OCI-LY7 (cell line): Measurements from ENCODE around the gene MLLT3. TPM values are rescaled to one million over a fixed set of nuclear protein-coding genes. Genes with fewer than 3 reads are reported as not detected.

Source experiments
- BruUV-seq: library from RNA; stranded (reverse); fragments of 400-500 nt; replicated peaks from 2 replicates; lab custom pipeline; 2021; lab: Mats Ljungman, UMichigan
- CTCF ChIA-PET: fragments of 300-600 bp; sonication (Branson Sonifier 250); formaldehyde crosslinking; loops from one replicate; lab custom pipeline; 2022; ENCODE audit warnings: antibody characterized with exemption; ENCODE audit not compliant: unreplicated experiment; lab: Charles Lee
- POLR2A ChIA-PET: fragments of 300-600 bp; sonication (Branson Sonifier 250); formaldehyde crosslinking; loops from one replicate; lab custom pipeline; 2022; ENCODE audit warnings: antibody characterized with exemption; lab: Charles Lee
- DNase-seq: peaks from one replicate; pipeline ENCODE4 v3.0.0-alpha.2; 2015; ENCODE audit warnings: low spot score
- H2AFZ ChIP-seq: fragments of 200-600 bp; sonication (generic), shearing (Covaris generic); 2 replicates; pipeline ENCODE4 v1.6.1; 2014; ENCODE audit warnings: mild to moderate bottlenecking, antibody characterized with exemption, low read length, moderate library complexity
- H3K27ac ChIP-seq: fragments of 200-600 bp; sonication (generic); 2 replicates; pipeline ENCODE4 v1.5.1; 2014; ENCODE audit warnings: mixed run types, low read depth, mild to moderate bottlenecking, moderate library complexity, low read length, inconsistent platforms; ENCODE audit not compliant: poor library complexity, severe bottlenecking
- H3K36me3 ChIP-seq: fragments of 200-600 bp; sonication (generic); 2 replicates; pipeline ENCODE4 v1.6.1; 2014; ENCODE audit warnings: mild to moderate bottlenecking, antibody characterized with exemption, low read length, moderate library complexity, mixed read lengths; ENCODE audit not compliant: insufficient read depth
- H3K4me1 ChIP-seq: fragments of 200-600 bp; sonication (generic); 2 replicates; pipeline ENCODE4 v1.5.1; 2014; ENCODE audit warnings: mild to moderate bottlenecking, low read length; ENCODE audit not compliant: insufficient read depth, poor library complexity, severe bottlenecking
- H3K4me2 ChIP-seq: fragments of 200-600 bp; sonication (generic); 2 replicates; pipeline ENCODE4 v1.6.1; 2014; ENCODE audit warnings: mild to moderate bottlenecking, low read length
- H3K4me3 ChIP-seq: fragments of 200-600 bp; sonication (generic); 2 replicates; pipeline ENCODE4 v1.5.1; 2014; ENCODE audit warnings: mild to moderate bottlenecking, low read depth, low read length; ENCODE audit not compliant: poor library complexity, severe bottlenecking
- H3K79me2 ChIP-seq: fragments of 200-600 bp; sonication (generic); 2 replicates; pipeline ENCODE4 v1.6.1; 2016; ENCODE audit warnings: low read depth, mild to moderate bottlenecking, low read length, moderate library complexity, mixed read lengths; ENCODE audit not compliant: insufficient read depth
- H3K9me2 ChIP-seq: fragments of 200-600 bp; sonication (generic); 2 replicates; pipeline ENCODE4 v1.6.1; 2016; ENCODE audit warnings: mild to moderate bottlenecking, low read length, mixed read lengths; ENCODE audit not compliant: insufficient read depth
- H3K9me3 ChIP-seq: fragments of 200-600 bp; sonication (generic); 2 replicates; pipeline ENCODE4 v1.6.1; 2014; ENCODE audit warnings: mild to moderate bottlenecking, mixed run types, low read length, mixed read lengths
- H4K20me1 ChIP-seq: fragments of 200-600 bp; sonication (generic); 2 replicates; pipeline ENCODE4 v1.6.1; 2014; ENCODE audit warnings: mild to moderate bottlenecking, antibody characterized with exemption, low read length, moderate library complexity, mixed read lengths; ENCODE audit not compliant: insufficient read depth
- EZH2phosphoT487 ChIP-seq: fragments of 200-600 bp; sonication (generic); IDR thresholded peaks from 2 replicates; pipeline ENCODE4 v1.6.1; 2018; ENCODE audit warnings: low read depth, borderline replicate concordance, mild to moderate bottlenecking, mixed run types, antibody characterized with exemption, low read length, moderate library complexity, mixed read lengths
- intact Hi-C: fragments of 100-400 bp; cut with micrococcal nuclease; formaldehyde crosslinking; loops from one replicate; pipeline ENCODE4 v1.10.0; 2022; ENCODE audit not compliant: unreplicated experiment
- total RNA-seq, 2 experiments: library from RNA; depleted of rRNA in 1 of 2; stranded (reverse); fragments of >200 nt in 1 of 2; shearing (Covaris generic) in 1 of 2; gene quantifications; 2 replicates each; pipeline ENCODE4 v1.2.3, GENCODE V29; 2014 to 2022
- TF ChIP-seq, protein P1 (sequence below): fragments of 200-600 bp; sonication (generic); conservative IDR thresholded peaks from 2 replicates; pipeline ENCODE4 v1.5.1; 2014; ENCODE audit warnings: mild to moderate bottlenecking, antibody characterized with exemption, low read length, moderate library complexity, mixed read lengths

Gene MLLT3
- total RNA-seq, 2 experiments from 2014 or later, result 7.1 to 9.9 TPM

DNA sequence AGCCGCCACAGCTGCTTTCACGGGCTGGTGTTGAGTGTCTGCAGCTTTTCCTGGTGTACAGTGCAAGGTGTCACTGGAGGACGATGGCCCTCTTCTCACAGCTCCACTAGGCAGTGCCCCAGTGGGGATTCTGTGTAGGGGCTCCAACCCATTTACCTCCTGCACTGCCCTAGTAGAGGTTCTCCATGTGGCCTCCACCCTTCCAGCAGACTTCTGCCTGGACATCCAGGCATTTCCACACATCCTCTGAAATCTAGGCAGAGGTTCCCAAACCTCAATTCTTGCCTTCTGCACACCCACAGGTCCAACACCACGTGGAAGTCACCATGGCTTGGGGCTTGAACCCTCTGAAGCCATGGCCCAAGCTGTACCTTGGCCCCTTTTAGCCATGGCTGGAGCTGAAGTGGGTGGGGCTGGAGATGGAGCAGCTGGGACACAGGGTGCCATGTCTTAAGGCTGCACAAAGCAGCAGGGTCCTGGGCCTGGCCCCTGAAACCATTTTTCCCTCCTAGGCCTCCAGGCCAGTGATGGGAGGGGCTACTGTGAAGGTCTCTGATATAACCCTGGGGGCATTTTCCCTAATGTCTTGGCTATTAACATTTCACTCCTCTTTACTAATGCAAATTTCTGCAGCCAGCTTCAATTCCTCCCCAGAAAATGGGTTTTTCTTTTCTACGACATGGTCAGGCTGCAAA lies 82.0 kb downstream of the MLLT3 start:
- DNase-seq, result no peak
- no peak overlapping the region for H2AFZ ChIP-seq
- no peaks in the 10 kb centered on the region for H3K4me1 ChIP-seq
- ChIA-PET CTCF (no interaction called here), POLR2A (no interaction called here)
- H4K20me1 ChIP-seq, result no peaks in the 10 kb centered on the region
- H3K9me3 ChIP-seq, result peaks cover 5% of the 10 kb centered on the region; the same call in 1 of the 2 replicates
- intact Hi-C loops, result loop anchor here (10.0 kb wide), 1 partner anchor 404 kb away; no protein-coding TSS in a partner anchor
- no peaks in the 10 kb centered on the region for H3K36me3 ChIP-seq
- no peaks in the 10 kb centered on the region for H3K79me2 ChIP-seq
- no peaks in the 10 kb centered on the region for H3K9me2 ChIP-seq
- H3K4me2 ChIP-seq, result no peak overlapping the region
- H3K4me3 ChIP-seq, result no peak overlapping the region
- TF ChIP-seq, protein P1, sequence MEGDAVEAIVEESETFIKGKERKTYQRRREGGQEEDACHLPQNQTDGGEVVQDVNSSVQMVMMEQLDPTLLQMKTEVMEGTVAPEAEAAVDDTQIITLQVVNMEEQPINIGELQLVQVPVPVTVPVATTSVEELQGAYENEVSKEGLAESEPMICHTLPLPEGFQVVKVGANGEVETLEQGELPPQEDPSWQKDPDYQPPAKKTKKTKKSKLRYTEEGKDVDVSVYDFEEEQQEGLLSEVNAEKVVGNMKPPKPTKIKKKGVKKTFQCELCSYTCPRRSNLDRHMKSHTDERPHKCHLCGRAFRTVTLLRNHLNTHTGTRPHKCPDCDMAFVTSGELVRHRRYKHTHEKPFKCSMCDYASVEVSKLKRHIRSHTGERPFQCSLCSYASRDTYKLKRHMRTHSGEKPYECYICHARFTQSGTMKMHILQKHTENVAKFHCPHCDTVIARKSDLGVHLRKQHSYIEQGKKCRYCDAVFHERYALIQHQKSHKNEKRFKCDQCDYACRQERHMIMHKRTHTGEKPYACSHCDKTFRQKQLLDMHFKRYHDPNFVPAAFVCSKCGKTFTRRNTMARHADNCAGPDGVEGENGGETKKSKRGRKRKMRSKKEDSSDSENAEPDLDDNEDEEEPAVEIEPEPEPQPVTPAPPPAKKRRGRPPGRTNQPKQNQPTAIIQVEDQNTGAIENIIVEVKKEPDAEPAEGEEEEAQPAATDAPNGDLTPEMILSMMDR, result no peak
- no peak for TF ChIP-seq EZH2phosphoT487
- no TSS peak for BruUV-seq
- H3K27ac ChIP-seq, result no peak overlapping the region

DNA sequence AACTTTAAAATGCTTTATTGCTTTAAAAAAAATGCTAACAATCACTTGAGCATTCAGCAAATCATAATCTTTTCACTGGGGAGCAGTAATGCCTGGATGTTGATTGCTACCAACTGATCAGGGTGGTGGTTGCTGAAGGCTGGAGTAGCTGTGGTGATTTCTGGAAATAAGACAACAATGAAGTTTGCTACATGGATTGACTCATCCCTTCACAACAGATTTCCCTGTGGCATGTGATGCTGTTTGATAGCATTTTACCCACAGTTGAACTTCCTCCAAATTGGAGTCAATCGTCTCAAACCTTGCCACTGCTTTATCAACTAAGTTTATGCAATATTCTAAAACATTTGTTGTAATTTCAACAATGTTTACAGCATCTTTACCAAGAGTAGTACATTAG lies 83.3 kb downstream of the MLLT3 start:
- no peaks in the 10 kb centered on the region for H3K9me2 ChIP-seq
- no peak overlapping the region for H2AFZ ChIP-seq
- intact Hi-C loops, result no loop called here
- TF ChIP-seq EZH2phosphoT487, result no peak
- TF ChIP-seq, protein P1, result no peak
- CTCF ChIA-PET, result no interaction called here
- no peaks in the 10 kb centered on the region for H4K20me1 ChIP-seq
- H3K4me3 ChIP-seq, result no peak overlapping the region
- peaks cover 5% of the 10 kb centered on the region; the same call in 1 of the 2 replicates for H3K9me3 ChIP-seq
- BruUV-seq, result no TSS peak
- POLR2A ChIA-PET, result no interaction called here
- H3K4me1 ChIP-seq, result no peaks in the 10 kb centered on the region
- no peaks in the 10 kb centered on the region for H3K36me3 ChIP-seq
- DNase-seq, result no peak
- H3K4me2 ChIP-seq, result no peak overlapping the region
- no peak overlapping the region for H3K27ac ChIP-seq
- H3K79me2 ChIP-seq, result no peaks in the 10 kb centered on the region

DNA sequence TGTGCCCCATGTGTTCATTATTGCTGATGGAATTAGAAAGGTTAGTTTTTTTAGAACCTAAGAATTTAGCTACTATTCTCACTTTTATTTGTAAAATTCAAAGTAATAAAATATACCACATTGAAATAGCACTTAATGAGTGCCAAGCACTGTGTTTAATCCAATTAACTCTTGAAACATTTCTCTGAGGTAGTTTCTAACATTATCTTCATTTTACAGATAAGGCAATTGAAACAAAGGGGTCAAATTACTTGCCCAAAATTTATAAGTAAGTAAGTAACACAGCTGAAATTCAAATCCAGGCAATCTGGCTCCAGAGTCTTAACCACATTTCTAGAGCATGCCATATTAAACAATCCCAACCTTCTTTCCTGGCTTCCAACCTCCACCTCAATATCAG lies 84.2 kb downstream of the MLLT3 start:
- Histone ChIP-seq H3K79me2 (no peaks in the 10 kb centered on the region), H3K9me3 (peaks cover 5% of the 10 kb centered on the region; the same call in 1 of the 2 replicates), H3K4me2 (no peak overlapping the region), H3K9me2 (no peaks in the 10 kb centered on the region), H3K4me1 (no peaks in the 10 kb centered on the region), H4K20me1 (no peaks in the 10 kb centered on the region), H3K4me3 (no peak overlapping the region), H2AFZ (no peak overlapping the region), H3K36me3 (no peaks in the 10 kb centered on the region), H3K27ac (no peak overlapping the region)
- POLR2A ChIA-PET, result no interaction called here
- no TSS peak for BruUV-seq
- CTCF ChIA-PET, result no interaction called here
- TF ChIP-seq, protein P1, result no peak
- TF ChIP-seq EZH2phosphoT487, result no peak
- intact Hi-C loops, result no loop called here
- no peak for DNase-seq
